HS-5 (cell line): ENCODE measurements around the gene MMRN1.

Source experiments
- DNase-seq: peaks from one replicate; pipeline ENCODE4 v3.0.0-alpha.2; 2012; ENCODE audit warnings: low read depth

MMRN1 gene

GRCh38 chr4:89894649-89895550 is at the start of gene MMRN1:
MMRN1 (plus strand) TSS chr4:89894854; CDS start chr4:89894972, 118 bp downstream.
- no peak for DNase-seq

- DNase-seq = no peak
Measured at GRCh38 chr4:89847571-89848325, 46.9 kb upstream of the MMRN1 start.

GRCh38 chr4:89855236-89855635 is 39.4 kb upstream of the MMRN1 start:
- DNase-seq = no peak

GRCh38 chr4:89860971-89861370 is 33.7 kb upstream of the MMRN1 start:
- no peak for DNase-seq

GRCh38 chr4:89863533-89863932 is 31.1 kb upstream of the MMRN1 start:
- no peak for DNase-seq

GRCh38 chr4:89868276-89868675 is 26.4 kb upstream of the MMRN1 start:
- DNase-seq = no peak

- no peak for DNase-seq
Measured at GRCh38 chr4:89868999-89869589, 25.6 kb upstream of the MMRN1 start.

GRCh38 chr4:89871211-89871610 is 23.4 kb upstream of the MMRN1 start:
- no peak for DNase-seq

- no peak for DNase-seq
Measured at GRCh38 chr4:89876548-89876947, 18.1 kb upstream of the MMRN1 start.

GRCh38 chr4:89878611-89879010 is 16.0 kb upstream of the MMRN1 start:
- no peak for DNase-seq

- DNase-seq = no peak
Measured at GRCh38 chr4:89879215-89879614, 15.4 kb upstream of the MMRN1 start.

- DNase-seq = no peak
Measured at GRCh38 chr4:89889289-89889688, 5.4 kb upstream of the MMRN1 start.

GRCh38 chr4:89897867-89898266 is 3.2 kb downstream of the MMRN1 start:
- DNase-seq = no peak

- no peak for DNase-seq
Measured at GRCh38 chr4:89898304-89898716, 3.7 kb downstream of the MMRN1 start.

GRCh38 chr4:89899152-89899551 is 4.5 kb downstream of the MMRN1 start:
- no peak for DNase-seq

- DNase-seq = no peak
Measured at GRCh38 chr4:89899854-89900253, 5.2 kb downstream of the MMRN1 start.

GRCh38 chr4:89901808-89902431 is 7.3 kb downstream of the MMRN1 start:
- DNase-seq = peak; percentile 4

GRCh38 chr4:89904524-89904923 is 9.9 kb downstream of the MMRN1 start:
- DNase-seq = no peak

- no peak for DNase-seq
Measured at GRCh38 chr4:89906316-89906715, 11.7 kb downstream of the MMRN1 start.

- no peak for DNase-seq
Measured at GRCh38 chr4:89906777-89907521, 12.3 kb downstream of the MMRN1 start.

- DNase-seq = no peak
Measured at GRCh38 chr4:89909889-89910288, 15.2 kb downstream of the MMRN1 start.

- DNase-seq = no peak
Measured at GRCh38 chr4:89913623-89914022, 19.0 kb downstream of the MMRN1 start.
